ENCODE data around the gene HOXA2.

DNA sequence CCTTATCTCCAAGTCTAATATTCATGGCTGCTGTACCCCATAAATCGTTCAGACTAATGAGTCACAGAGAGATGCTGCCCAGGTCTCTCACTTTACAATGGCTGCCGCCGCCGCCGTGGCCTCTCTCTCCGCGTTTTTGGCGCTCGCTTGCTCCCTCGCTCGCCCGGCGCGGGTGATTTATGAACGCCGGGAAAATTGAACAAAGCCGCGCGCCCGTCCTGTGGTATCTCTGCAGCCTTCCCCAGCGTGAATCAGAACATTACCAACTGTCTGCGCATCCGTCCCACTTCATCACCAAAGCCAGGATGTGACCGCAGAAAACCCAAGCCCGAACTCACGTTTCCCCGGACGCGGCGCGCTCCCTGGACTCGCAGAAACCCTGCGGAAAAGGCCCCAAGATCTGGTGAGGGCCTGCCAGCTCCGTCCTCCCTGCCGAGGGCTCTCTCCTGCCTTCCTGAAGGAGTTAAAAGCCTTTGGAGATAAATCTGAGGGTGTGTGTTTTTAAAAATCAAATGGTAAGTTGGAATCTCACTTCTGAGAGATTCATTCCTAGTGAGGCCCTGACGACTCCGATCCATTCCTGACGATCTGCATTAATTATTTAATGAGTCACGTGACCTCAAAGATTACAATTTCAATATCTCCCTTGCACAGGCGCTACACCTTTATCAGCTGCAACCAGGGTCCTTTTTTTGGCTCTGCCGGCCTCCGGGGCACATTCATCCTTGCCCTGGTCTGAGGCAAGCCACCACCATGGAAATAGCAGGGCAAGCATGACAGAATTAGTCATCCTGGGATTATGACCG is 21.8 kb upstream of the HOXA2 start:
- TF ChIP-seq, protein P1, sequence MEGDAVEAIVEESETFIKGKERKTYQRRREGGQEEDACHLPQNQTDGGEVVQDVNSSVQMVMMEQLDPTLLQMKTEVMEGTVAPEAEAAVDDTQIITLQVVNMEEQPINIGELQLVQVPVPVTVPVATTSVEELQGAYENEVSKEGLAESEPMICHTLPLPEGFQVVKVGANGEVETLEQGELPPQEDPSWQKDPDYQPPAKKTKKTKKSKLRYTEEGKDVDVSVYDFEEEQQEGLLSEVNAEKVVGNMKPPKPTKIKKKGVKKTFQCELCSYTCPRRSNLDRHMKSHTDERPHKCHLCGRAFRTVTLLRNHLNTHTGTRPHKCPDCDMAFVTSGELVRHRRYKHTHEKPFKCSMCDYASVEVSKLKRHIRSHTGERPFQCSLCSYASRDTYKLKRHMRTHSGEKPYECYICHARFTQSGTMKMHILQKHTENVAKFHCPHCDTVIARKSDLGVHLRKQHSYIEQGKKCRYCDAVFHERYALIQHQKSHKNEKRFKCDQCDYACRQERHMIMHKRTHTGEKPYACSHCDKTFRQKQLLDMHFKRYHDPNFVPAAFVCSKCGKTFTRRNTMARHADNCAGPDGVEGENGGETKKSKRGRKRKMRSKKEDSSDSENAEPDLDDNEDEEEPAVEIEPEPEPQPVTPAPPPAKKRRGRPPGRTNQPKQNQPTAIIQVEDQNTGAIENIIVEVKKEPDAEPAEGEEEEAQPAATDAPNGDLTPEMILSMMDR (IDR thresholded peaks at IDR 0.05), result no peak
- TF ChIP-seq POLR2A (IDR thresholded peaks at IDR 0.05), result no peak

Measured in suprapubic skin (tissue), 3 donors.